ENCODE measurements around the gene TENM4.

Gene TENM4

GRCh38 chr11:78850078-78850477 lies 590.8 kb downstream of the TENM4 start:
- no peak for TF ChIP-seq CTCF (IDR thresholded peaks at IDR 0.05; ENCODE audit: low read depth, low read length, poor library complexity, severe bottlenecking)
- TF ChIP-seq EZH2phosphoT487 (IDR thresholded peaks at IDR 0.05; ENCODE audit: borderline replicate concordance, low read length): no peak
- no peak overlapping the region for H3K4me2 ChIP-seq (ENCODE audit: low read length)
- no peaks in the 10 kb centered on the region for H3K9me2 ChIP-seq (replicated peaks; ENCODE audit: control insufficient read depth, low read length)
- H3K9me3 ChIP-seq (ENCODE audit: control insufficient read depth, insufficient read depth, low read length): no peaks in the 10 kb centered on the region
- H3K4me3 ChIP-seq (ENCODE audit: low read length): no peak overlapping the region
- no peaks in the 10 kb centered on the region for H3K36me3 ChIP-seq (ENCODE audit: control insufficient read depth, low read length)
- no peaks in the 10 kb centered on the region for H3K79me2 ChIP-seq (ENCODE audit: control insufficient read depth, low read length)
- H4K20me1 ChIP-seq (ENCODE audit: control insufficient read depth, insufficient read depth, low read depth, low read length): no peaks in the 10 kb centered on the region
- no peaks in the 10 kb centered on the region for H3F3A ChIP-seq (ENCODE audit: control insufficient read depth, insufficient read depth)
- no peaks in the 10 kb centered on the region for H3K4me1 ChIP-seq (ENCODE audit: control insufficient read depth, low read length)
- no peaks in the 10 kb centered on the region; the same call in 1 of the 2 replicates for H3K27me3 ChIP-seq (ENCODE audit: control insufficient read depth, low read length)
- H3K27ac ChIP-seq (ENCODE audit: low read depth, low read length): no peak overlapping the region

DNA sequence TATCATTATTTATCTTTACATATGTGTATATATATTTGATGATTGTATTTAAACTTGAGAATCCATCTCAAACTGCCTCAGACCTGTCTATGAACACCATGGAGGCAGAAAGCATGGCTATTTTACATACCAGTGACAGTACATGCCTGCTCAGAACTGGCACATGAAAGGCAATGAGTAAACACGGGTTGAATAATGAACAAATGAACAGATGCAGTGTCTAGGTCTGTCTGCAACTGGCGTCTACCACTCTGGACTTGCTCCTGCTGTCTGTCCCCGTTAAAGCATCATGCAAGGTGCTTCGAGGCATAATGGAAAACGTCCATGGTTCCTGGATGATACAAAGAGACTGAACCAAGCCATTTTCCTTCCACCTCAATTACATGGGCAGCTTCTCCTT lies 594.6 kb downstream of the TENM4 start:
- H3K79me2 ChIP-seq (ENCODE audit: control insufficient read depth, low read length): no peaks in the 10 kb centered on the region
- no peaks in the 10 kb centered on the region for H3F3A ChIP-seq (ENCODE audit: control insufficient read depth, insufficient read depth)
- H4K20me1 ChIP-seq (ENCODE audit: control insufficient read depth, insufficient read depth, low read depth, low read length): no peaks in the 10 kb centered on the region
- no peaks in the 10 kb centered on the region for H3K9me3 ChIP-seq (ENCODE audit: control insufficient read depth, insufficient read depth, low read length)
- TF ChIP-seq CTCF (IDR thresholded peaks at IDR 0.05; ENCODE audit: low read depth, low read length, poor library complexity, severe bottlenecking) (no peak), EZH2phosphoT487 (IDR thresholded peaks at IDR 0.05; ENCODE audit: borderline replicate concordance, low read length) (no peak)
- H3K27ac ChIP-seq (ENCODE audit: low read depth, low read length): no peak overlapping the region
- no peak overlapping the region for H3K4me3 ChIP-seq (ENCODE audit: low read length)
- no peaks in the 10 kb centered on the region for H3K4me1 ChIP-seq (ENCODE audit: control insufficient read depth, low read length)
- H3K27me3 ChIP-seq (ENCODE audit: control insufficient read depth, low read length): no peaks in the 10 kb centered on the region
- H3K9me2 ChIP-seq (replicated peaks; ENCODE audit: control insufficient read depth, low read length): no peaks in the 10 kb centered on the region
- H3K36me3 ChIP-seq (ENCODE audit: control insufficient read depth, low read length): no peaks in the 10 kb centered on the region
- no peak overlapping the region for H3K4me2 ChIP-seq (ENCODE audit: low read length)

DNA sequence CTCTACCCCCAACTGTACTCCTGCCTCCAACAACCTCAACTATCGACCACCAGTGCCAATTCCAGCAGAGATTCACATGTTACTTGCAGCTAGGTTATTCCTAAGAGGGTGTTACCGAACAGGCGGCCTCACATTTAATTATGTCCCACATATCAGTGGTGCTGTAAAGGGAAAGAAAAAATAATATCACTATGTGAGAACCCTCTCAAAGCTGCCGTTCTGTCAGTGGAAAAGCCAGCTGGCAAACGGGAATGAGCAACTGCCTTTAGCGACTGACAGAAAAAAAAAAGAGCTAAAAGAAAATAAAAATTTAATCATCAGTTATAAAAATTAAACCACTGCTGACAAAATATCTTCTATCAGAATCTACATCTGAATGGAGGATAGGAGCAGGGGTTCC lies 595.3 kb downstream of the TENM4 start:
- no peak for TF ChIP-seq EZH2phosphoT487 (IDR thresholded peaks at IDR 0.05; ENCODE audit: borderline replicate concordance, low read length)
- TF ChIP-seq CTCF (IDR thresholded peaks at IDR 0.05; ENCODE audit: low read depth, low read length, poor library complexity, severe bottlenecking): no peak
- Histone ChIP-seq H3K27me3 (ENCODE audit: control insufficient read depth, low read length) (no peaks in the 10 kb centered on the region), H3K9me3 (ENCODE audit: control insufficient read depth, insufficient read depth, low read length) (no peaks in the 10 kb centered on the region), H3K4me3 (ENCODE audit: low read length) (no peak overlapping the region), H3K79me2 (ENCODE audit: control insufficient read depth, low read length) (no peaks in the 10 kb centered on the region), H3F3A (ENCODE audit: control insufficient read depth, insufficient read depth) (no peaks in the 10 kb centered on the region), H3K9me2 (replicated peaks; ENCODE audit: control insufficient read depth, low read length) (no peaks in the 10 kb centered on the region), H3K36me3 (ENCODE audit: control insufficient read depth, low read length) (no peaks in the 10 kb centered on the region), H4K20me1 (ENCODE audit: control insufficient read depth, insufficient read depth, low read depth, low read length) (no peaks in the 10 kb centered on the region), H3K4me2 (ENCODE audit: low read length) (no peak overlapping the region), H3K27ac (ENCODE audit: low read depth, low read length) (no peak overlapping the region), H3K4me1 (ENCODE audit: control insufficient read depth, low read length) (no peaks in the 10 kb centered on the region)

Measured in DOHH2 (cell line).